ENCODE data around the gene LRRIQ3.
A peak's percentile ranks its signal among the peaks of the same experiment; 100 is the strongest.
"Not testable (repeated sequence)": the region's sequence is repeated elsewhere in the genome, so short reads cannot be mapped to it uniquely, and the experiment has no call there.

The LRRIQ3 gene

DNA sequence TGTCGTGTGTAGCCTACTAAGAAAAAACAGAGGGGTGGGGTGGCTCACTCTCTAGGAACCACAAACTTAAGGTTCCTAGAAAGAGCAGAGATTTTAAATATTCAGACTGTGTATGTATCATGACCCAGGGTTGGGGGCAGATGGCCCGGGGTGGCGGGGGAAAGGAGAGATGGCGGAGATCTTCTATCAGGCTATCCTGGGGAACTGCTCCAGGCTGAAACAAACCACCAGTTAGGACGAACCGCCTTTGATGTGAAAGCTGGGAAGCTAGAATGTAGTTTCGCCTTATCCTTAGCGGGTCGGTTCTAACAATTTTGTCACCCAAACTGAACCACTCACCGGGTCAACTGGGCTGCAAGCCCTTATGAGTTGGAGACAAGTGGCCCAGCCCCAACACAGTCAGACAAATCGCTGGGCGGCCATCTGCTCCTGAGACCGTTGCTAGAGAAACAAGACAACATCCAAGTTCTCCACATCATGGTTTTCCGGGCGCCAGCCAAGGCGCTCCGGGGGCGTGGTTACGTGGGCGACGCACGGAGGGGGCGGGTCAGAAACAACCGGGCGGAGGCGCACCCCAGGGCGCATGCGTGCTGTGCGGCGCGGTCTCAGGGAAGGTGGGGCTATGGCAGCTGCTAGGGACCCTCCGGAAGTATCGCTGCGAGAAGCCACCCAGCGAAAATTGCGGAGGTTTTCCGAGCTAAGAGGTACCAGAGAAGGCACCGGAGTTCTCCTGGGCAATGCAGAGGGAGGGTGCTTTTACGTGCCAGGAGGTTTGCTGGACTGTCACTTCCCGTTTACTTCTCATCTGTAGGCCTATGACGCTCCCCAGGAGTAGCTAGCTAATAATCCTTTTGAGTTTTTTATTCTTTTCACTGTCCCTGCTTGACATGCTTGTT, at the start of gene LRRIQ3, which contains the start of gene FPGT:
Gene LRRIQ3 (minus strand): TSS at position 520 of the 896 bp plus-strand sequence. CDS start 14,492 bp downstream, outside the sequence.
Gene FPGT (plus strand): TSS at position 586 of the 896 bp plus-strand sequence. CDS start 37 bp downstream, at position 623.
- DNase-seq = peak; percentile 98

GRCh38 chr1:74246315-74246714, 48.3 kb upstream of the LRRIQ3 start:
- DNase-seq = no peak

GRCh38 chr1:74245168-74245772, 47.3 kb upstream of the LRRIQ3 start:
- DNase-seq = no peak

DNA sequence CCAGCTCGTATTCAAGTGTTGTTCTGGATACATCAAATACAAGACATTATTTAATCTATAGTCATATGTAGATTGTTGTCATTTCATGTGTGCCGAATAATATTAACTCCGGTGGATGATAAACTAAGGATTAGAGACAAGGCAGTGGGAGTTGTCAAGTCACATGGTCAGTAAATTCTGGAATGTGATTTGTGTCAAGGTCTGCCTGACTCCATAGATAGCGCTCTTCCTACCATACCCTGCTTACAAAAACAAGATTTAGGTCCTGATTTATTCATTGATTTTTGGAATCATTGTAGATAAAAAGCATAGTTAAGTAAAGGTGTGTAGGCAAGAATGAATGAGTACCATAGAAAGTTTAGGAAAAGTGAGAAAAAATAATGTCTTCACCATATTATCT, 39.8 kb upstream of the LRRIQ3 start:
- no peak for DNase-seq

GRCh38 chr1:74237035-74237434, 39.1 kb upstream of the LRRIQ3 start:
- DNase-seq = no peak

GRCh38 chr1:74236440-74236839, 38.5 kb upstream of the LRRIQ3 start:
- DNase-seq = no peak

- no peak for DNase-seq
Observed at GRCh38 chr1:74235153-74235552, 37.2 kb upstream of the LRRIQ3 start, which contains the start of gene TNNI3K. TSS of gene TNNI3K (plus strand) at chr1:74235387. CDS start at chr1:74235452, 65 bp downstream.

- DNase-seq = no peak
Observed at GRCh38 chr1:74223453-74223852, 25.5 kb upstream of the LRRIQ3 start.

DNA sequence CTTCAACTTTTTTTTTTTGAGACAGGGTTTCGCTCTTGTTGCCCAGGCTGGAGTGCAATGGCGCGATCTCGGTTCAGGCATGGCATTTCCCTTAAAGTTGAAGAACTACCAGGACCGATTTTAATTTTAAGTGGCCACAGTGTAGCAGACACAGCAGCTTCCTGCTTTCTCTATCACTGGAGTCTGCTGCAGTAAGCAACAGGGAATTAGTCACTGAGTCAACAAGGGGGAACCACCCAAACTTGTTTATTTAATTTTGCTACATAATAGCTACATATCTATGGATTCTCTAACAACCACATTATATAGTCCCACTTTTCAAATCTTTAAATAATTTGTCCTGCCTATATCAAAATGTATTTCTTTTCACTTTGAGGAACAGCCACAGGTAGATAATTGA, 24.7 kb upstream of the LRRIQ3 start:
- DNase-seq = no peak

- no peak for DNase-seq
Observed at GRCh38 chr1:74215229-74215628, 17.3 kb upstream of the LRRIQ3 start.

DNA sequence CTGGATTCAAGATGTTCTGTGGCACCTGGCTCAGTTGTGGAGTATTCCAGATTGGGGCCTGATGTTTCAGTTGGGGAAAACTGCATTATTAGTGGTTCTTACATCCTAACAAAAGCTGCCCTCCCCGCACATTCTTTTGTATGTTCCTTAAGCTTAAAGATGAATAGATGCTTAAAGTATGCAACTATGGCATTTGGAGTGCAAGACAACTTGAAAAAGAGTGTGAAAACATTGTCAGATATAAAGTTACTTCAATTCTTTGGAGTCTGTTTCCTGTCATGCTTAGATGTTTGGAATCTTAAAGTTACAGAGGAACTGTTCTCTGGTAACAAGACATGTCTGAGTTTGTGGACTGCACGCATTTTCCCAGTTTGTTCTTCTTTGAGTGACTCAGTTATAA, 7.3 kb upstream of the LRRIQ3 start:
- no peak for DNase-seq

- no peak for DNase-seq
Observed at GRCh38 chr1:74199504-74199903, 1.5 kb upstream of the LRRIQ3 start.

GRCh38 chr1:74197255-74197654, 721 bp downstream of the LRRIQ3 start:
- no peak for DNase-seq

DNA sequence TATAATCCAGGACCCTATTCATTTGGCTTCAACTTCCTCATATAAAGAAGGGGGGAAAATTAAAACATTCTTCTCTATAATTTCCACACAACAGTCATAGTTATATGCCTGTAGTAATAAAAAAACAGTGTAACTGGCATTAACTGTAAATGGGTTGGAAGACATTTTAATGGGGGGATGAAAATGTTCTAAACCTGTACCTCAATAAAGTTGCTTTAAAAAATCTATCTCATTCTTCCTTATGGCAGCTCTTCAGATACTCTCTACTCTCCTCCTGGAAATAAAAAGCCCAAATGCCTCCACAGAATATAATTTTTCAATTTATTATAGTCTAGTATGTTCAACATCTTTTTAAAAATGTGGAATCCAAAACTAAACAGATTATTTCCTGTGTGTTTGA, 2.6 kb downstream of the LRRIQ3 start:
- no peak for DNase-seq

GRCh38 chr1:74193908-74194307, 4.1 kb downstream of the LRRIQ3 start:
- no peak for DNase-seq

- DNase-seq = no peak
Observed at GRCh38 chr1:74180490-74180889, 17.5 kb downstream of the LRRIQ3 start.

DNA sequence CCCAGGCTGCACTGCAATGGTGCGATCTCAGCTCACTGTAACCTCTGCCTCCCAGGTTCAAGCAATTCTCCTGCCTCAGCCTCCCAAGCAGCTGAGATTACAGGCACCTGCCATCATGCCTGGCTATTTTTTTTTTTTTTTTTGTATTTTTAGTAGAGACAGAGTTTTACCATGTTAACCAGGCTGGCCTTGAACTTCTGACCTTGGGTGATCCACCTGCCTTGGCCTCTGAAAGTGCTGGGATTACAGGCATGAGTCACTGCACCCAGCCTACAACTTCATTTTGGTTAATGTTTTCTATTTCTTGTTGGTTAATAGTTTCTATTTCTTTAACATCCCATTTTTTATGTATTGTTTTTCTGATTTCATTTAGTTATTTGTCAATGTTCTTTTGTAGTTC, 23.6 kb downstream of the LRRIQ3 start:
- not testable (repeated sequence) for DNase-seq

DNA sequence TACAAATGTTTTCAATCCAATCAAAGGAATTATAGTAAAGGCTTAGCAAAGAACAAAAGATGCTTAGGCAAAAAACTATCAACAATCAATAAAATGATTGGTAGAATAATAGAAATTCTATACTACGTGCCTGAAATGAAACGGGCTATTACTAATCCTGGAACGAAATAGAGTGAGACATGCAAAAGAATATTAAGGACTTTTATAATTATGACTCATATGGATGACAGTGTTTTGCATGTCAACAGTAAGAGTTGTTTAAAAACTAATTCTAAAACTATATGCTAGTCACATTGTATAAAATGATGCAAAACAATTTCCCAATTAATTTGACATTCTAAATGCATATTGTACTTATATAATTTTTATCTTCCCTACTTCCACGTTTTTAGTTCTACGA, 35.6 kb downstream of the LRRIQ3 start:
- DNase-seq = no peak

- no peak for DNase-seq
Observed at GRCh38 chr1:74161497-74161896, 36.5 kb downstream of the LRRIQ3 start.

GRCh38 chr1:74160046-74160445, 37.9 kb downstream of the LRRIQ3 start:
- no peak for DNase-seq

GRCh38 chr1:74145086-74145485, 52.9 kb downstream of the LRRIQ3 start:
- DNase-seq = no peak

DNA sequence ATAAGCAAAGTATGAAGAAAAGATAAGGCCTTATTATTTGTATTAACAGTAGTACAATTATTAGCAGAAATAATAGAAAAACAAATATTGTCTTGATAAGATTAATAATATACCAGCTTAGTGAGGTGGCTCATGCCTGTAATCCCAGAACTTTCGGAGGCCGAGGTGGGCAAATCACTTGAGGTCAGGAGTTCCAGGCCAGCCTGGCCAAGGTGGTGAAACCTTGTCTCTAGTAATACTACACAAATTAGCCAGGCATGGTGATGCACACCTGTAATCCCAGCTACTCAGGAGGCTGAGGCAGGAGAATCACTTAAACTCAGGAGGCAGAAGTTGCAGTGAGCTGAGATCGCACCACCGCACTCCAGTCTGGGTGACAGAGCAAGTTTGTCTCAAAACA, 80.6 kb downstream of the LRRIQ3 start:
- not testable (repeated sequence) for DNase-seq

GRCh38 chr1:74113333-74113732, 84.6 kb downstream of the LRRIQ3 start:
- no peak for DNase-seq

- no peak for DNase-seq
Observed at GRCh38 chr1:74107394-74107793, 90.6 kb downstream of the LRRIQ3 start.

All from left hindlimb (tissue), 1 donor.